HG03039 (cell line): ENCODE measurements around the gene ICAM3.
"Not testable (repeated sequence)": the region's sequence is repeated elsewhere in the genome, so short reads cannot be mapped to it uniquely, and the experiment has no call there.

Experiments
- ATAC-seq: cut with Tn5 transposase; IDR thresholded peaks from one replicate; pipeline ENCODE4 v1.9.1; 2021; ENCODE audit warnings: mild to moderate bottlenecking, moderate library complexity; ENCODE audit not compliant: unreplicated experiment

The ICAM3 gene

GRCh38 chr19:10346509-10346908 is 7.1 kb upstream of the ICAM3 start:
- no peak for ATAC-seq

DNA sequence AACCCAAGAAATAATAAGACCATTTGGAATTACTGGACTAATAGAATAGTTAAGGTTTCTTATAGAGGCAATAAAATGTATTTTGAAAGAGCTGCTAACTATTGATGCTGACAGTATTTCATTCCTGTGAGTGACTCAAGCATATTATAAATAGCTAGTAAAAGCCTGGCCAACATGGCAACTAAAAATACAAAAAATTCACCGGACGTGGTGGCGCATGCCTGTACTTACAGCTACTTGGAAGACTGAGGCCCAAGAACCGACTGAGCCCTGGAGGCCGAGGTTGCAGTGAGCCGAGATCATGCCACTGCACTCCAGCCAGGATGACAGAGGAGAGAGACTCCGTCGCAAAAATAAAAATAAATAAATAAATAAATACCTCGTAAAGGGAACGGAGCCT is 5.4 kb upstream of the ICAM3 start:
- ATAC-seq = no peak

DNA sequence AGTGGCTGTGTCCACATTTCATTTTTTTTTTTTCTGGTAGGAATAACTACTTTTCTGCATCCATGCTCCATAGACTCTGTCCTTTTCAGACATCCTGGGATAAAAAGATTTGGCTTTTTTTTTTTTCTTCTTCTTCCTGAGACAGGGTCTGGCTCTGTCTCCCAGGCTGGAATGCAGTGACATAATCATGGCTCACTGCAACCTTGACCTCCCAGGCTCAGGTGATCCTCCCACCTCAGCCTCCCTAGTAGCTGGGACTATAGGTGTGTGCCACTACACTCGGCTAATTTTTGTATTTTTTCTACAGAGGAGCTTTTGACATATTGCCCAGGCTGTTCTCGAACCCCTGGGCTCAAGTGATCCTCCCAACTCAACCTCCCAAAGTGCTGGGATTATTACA is 4.1 kb upstream of the ICAM3 start:
- ATAC-seq = no peak

GRCh38 chr19:10339977-10340376 is 553 bp upstream of the ICAM3 start:
- ATAC-seq = no peak

GRCh38 chr19:10338940-10339339 is 484 bp downstream of the ICAM3 start:
- no peak for ATAC-seq

- ATAC-seq = not testable (repeated sequence)
These were observed 2.7 kb downstream of the ICAM3 start for GRCh38 chr19:10336725-10337124.

GRCh38 chr19:10335352-10335985 is 4.0 kb downstream of the ICAM3 start:
- ATAC-seq = no peak

- ATAC-seq = no peak
These were observed 4.7 kb downstream of the ICAM3 start for GRCh38 chr19:10334588-10335351.

DNA sequence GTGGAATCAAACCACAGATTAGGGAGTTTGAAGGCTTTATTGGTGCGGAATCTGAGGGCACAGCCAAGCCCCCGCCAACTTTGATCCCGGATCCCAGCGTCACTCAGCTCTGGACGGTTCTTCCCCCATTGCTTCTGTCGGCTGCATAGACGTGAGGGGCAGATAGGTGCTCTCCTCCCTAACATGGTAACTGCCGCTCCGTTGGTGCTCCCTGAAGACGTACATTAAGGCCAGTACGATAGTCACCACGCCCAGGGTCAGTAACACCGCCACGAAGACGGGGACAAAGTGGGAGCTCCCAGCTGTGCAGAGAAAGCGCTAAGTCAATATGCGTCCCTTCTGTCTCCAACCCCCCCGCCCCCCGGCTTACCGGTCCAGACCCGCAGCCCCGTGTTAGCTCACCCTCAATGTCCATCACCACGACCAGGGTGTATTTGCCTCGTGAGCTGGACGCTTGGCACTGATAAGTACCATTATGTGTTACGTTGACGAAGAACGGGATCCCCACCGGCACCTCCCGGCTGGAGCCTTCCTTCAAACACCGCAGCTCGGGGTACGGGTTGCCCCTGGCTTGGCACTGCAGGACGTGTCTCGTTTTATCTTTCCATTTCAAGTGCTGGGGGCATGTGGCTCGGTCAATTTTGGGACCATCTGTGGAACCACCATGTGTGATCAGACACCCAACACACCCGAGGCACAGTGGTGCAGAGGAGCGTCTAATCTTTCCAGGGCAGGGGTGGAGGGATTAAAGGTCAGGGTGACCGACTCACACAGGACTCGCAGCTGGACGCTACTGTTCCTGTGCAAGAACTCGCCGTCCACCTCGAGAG is 5.5 kb downstream of the ICAM3 start:
- no peak for ATAC-seq

DNA sequence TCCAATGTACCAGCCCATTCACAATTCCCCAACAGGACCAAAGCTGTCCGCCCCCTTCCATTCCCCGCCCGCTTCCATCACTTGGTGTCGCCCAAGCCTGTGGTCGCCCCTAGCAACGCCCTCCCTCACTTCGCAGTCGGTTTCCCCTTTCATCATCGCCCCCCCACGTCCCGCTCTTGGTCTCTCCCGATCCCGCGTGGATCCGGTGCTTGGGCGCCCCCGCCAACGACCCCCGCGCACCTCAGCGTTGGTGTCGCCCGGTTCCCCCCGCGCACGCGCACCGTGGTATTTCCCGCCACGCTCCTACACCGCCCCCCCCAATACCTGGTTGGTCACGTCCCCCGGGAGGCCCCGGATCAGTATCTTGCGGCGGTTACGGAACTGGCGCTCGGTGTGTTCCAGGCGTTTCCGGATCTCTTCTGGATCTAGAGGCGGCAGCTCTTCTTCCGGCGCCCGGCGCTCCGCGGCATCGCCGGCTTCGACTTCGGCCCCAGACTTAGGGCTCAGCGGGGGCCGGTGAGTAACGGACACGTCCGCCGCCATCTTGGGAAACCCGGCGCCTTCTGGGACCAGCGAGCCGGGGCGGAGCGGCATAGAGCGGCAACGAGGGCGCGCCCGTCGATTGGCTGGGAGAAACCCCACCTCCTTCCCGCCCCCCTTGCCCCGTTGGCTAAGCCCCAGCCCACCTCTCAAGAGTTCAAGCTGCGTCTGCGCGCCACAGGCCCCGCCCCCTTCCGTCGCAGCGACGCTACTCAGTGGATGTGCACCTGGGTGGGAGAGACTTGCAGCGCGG is 6.3 kb downstream of the ICAM3 start, which contains the start of gene RAVER1:
Gene RAVER1 (minus strand): TSS at position 565 of the 793 bp plus-strand sequence. CDS start 22 bp downstream, at position 543.
- ATAC-seq = peak; percentile 86

- no peak for ATAC-seq
These were observed 7.1 kb downstream of the ICAM3 start for GRCh38 chr19:10332158-10332964.

GRCh38 chr19:10329555-10329954 is 9.9 kb downstream of the ICAM3 start:
- ATAC-seq = no peak

- ATAC-seq = no peak
These were observed 10.6 kb downstream of the ICAM3 start for GRCh38 chr19:10328558-10329429.

DNA sequence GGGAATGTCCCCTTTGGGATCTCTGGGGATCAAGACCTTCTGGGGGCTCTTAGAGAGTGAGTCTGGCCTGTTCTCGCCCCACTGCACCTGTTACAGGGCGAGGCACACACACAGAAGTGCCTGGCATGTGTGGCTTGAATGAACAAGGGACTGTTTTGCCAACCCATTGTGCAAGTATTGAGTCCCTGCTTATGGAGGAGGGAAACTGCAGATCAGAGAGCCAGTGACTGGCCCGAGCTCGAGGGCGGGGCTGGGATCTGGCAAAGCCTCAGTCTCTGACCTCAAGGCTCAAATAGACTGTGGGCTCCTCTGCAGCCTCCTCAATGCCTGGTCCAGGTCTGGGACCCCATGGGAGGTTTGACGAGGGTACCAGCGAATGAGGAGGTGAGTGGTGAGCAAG is 11.6 kb downstream of the ICAM3 start:
- ATAC-seq = no peak

GRCh38 chr19:10325732-10326131 is 13.7 kb downstream of the ICAM3 start:
- no peak for ATAC-seq

DNA sequence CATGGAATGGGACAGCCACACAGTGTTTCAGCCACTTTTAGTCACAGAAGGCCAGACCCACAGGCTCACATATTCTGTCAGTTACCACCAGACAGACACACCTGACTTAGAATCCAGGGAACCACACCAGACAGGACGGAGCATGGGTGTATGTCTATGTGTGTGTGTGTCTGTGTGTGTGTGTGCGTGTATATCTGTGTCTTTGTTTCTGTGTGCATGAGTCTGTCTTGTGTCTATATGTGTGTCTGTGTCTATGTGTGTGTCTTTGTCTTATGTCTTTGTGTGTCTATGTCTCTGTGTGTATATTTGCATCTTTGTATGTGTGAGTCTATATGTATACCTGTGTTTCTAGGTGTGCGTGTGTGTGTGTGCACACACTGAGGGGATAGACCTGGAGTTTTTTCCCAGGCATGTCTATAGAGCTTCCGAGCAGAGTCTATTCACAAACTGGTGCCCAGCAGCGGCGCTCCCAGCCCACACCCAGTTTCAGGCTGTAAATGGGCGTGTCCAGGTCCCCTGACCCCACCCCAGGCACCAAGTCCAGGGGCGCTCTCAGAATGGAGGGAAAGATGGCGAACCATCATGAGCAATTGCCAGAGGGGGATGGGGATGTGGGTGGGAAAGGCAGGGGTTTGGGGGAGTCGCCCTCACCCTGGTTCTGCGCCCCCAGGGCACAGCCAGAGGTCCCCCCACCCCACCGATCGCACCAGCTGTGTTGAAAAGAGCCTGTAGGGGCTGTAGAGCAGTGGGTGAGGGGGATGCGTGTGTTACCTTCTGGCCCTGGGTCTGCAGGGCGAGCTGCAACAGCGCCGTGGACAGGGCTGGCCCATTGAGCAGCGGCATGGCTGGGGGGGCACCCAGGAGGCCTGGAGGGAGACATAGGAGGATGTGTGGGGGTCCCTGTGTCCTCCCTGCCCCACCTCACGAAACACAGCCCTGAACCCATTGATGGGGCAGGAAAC is 17.3 kb downstream of the ICAM3 start:
- no peak for ATAC-seq

DNA sequence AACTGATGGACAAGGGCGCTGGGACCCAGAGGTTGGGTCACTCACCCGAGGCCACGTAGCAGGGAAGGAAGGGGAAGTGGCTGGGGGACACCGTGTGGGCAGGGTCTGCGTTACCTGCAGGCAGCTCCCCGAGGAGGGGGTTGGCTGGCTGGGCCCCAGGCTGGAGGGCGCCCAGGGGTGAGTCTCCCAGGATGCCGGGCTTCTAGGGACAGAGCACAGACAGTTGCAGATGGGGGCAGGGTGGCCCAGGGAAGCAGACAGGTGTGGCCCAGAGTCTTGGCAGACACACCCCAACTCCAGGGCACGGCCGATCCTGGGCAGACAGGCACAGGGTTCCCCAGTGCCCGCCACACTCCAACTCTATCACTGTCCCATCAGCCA is 18.0 kb downstream of the ICAM3 start:
- ATAC-seq = no peak
